ENCODE data around the gene IFI27L1. TPM values are rescaled to one million over a fixed set of nuclear protein-coding genes. Genes with fewer than 3 reads are reported as not detected.

IFI27L1 gene
- total RNA-seq, result 41.2 and 46.0 TPM in 2 replicates

GRCh38 chr14:94080621-94081385, at the start of gene IFI27L1, which contains the start of gene DDX24:
Gene IFI27L1 (plus strand): TSS chr14:94081310. CDS start chr14:94096938, 15,628 bp downstream.
Gene DDX24 (minus strand): TSS chr14:94081202. CDS start chr14:94079742, 1,460 bp downstream.
- intact Hi-C loops (cut with micrococcal nuclease), result loop anchor here (1.0 to 5.0 kb wide), 7 partner anchors 25 to 1454 kb away; partner anchors contain the start of genes GLRX5, IFI27L2 and OTUB2

- intact Hi-C loops (cut with micrococcal nuclease), result no loop called here
Measured at GRCh38 chr14:94031883-94032279, 49.2 kb upstream of the IFI27L1 start.

GRCh38 chr14:94034886-94035285, 46.2 kb upstream of the IFI27L1 start:
- intact Hi-C loops (cut with micrococcal nuclease), result no loop called here

GRCh38 chr14:94036313-94037167, 44.6 kb upstream of the IFI27L1 start:
- intact Hi-C loops (cut with micrococcal nuclease), result loop anchor here (1.0 to 2.0 kb wide), 3 partner anchors 92 to 144 kb away; partner anchors contain the start of gene IFI27L2

GRCh38 chr14:94037954-94038353, 43.2 kb upstream of the IFI27L1 start:
- intact Hi-C loops (cut with micrococcal nuclease), result loop anchor here (2.0 kb wide), 1 partner anchor 91 kb away; the partner anchor contains the start of gene IFI27L2

- intact Hi-C loops (cut with micrococcal nuclease), result no loop called here
Measured at GRCh38 chr14:94038510-94038909, 42.6 kb upstream of the IFI27L1 start.

- intact Hi-C loops (cut with micrococcal nuclease), result no loop called here
Measured at GRCh38 chr14:94038921-94039629, 42.0 kb upstream of the IFI27L1 start.

- intact Hi-C loops (cut with micrococcal nuclease), result no loop called here
Measured at GRCh38 chr14:94040247-94040646, 40.9 kb upstream of the IFI27L1 start.

- intact Hi-C loops (cut with micrococcal nuclease), result no loop called here
Measured at GRCh38 chr14:94040796-94041195, 40.3 kb upstream of the IFI27L1 start.

- intact Hi-C loops (cut with micrococcal nuclease), result no loop called here
Measured at GRCh38 chr14:94041551-94042346, 39.4 kb upstream of the IFI27L1 start.

- intact Hi-C loops (cut with micrococcal nuclease), result no loop called here
Measured at GRCh38 chr14:94042433-94043091, 38.5 kb upstream of the IFI27L1 start.

GRCh38 chr14:94043111-94043755, 37.9 kb upstream of the IFI27L1 start:
- intact Hi-C loops (cut with micrococcal nuclease), result no loop called here

- intact Hi-C loops (cut with micrococcal nuclease), result no loop called here
Measured at GRCh38 chr14:94043756-94044475, 37.2 kb upstream of the IFI27L1 start.

GRCh38 chr14:94044476-94045091, 36.5 kb upstream of the IFI27L1 start:
- intact Hi-C loops (cut with micrococcal nuclease), result no loop called here

GRCh38 chr14:94045101-94045500, 36.0 kb upstream of the IFI27L1 start:
- intact Hi-C loops (cut with micrococcal nuclease), result no loop called here

- intact Hi-C loops (cut with micrococcal nuclease), result no loop called here
Measured at GRCh38 chr14:94045563-94046345, 35.4 kb upstream of the IFI27L1 start.

GRCh38 chr14:94046696-94047250, 34.3 kb upstream of the IFI27L1 start:
- intact Hi-C loops (cut with micrococcal nuclease), result no loop called here

All from T-helper 2 cell treated with Interferon-gamma antibody and Interleukin-4, amounts not matched to agents 100 ng/mL and 5 ng/mL, for 36 hours (primary cell).